Kidney (tissue), 14 donors: ENCODE measurements around the gene STK11. TPM values are rescaled to one million over a fixed set of nuclear protein-coding genes. Genes with fewer than 3 reads are reported as not detected.

Experiments used
- DNase-seq, 5 donors: peaks; one replicate each; pipeline ENCODE4 v3.0.0-alpha.2; 2013 to 2020
- FAIRE-seq: peaks from 2 replicates; lab custom pipeline; 2012; peaks lifted over from hg19 to GRCh38; lab: Jason Lieb, UNC
- H3K27ac ChIP-seq, 2 donors: one replicate each; pipeline ENCODE4 v1.7.0; 2013; ENCODE audit warnings: low read depth in 2 of 2, low read length in 2 of 2, inconsistent platforms in 1 of 2
- H3K27me3 ChIP-seq: one replicate; pipeline ENCODE4 v1.7.1; 2013; ENCODE audit warnings: low read length, inconsistent platforms; ENCODE audit not compliant: control insufficient read depth, insufficient read depth
- H3K36me3 ChIP-seq, 3 donors: one replicate each; pipeline versions ENCODE4 v1.7.0 to v1.7.1; 2013; ENCODE audit warnings: low read length in 3 of 3, control low read depth in 1 of 3, inconsistent platforms in 1 of 3; ENCODE audit not compliant: insufficient read depth in 3 of 3, control insufficient read depth in 2 of 3
- H3K4me1 ChIP-seq, 3 donors: one replicate each; pipeline versions ENCODE4 v1.7.0 to v1.7.1; 2013; ENCODE audit warnings: low read length in 3 of 3, inconsistent platforms in 1 of 3, low read depth in 1 of 3; ENCODE audit not compliant: control insufficient read depth in 2 of 3, insufficient read depth in 2 of 3
- H3K4me3 ChIP-seq, 3 donors: one replicate each; pipeline versions ENCODE4 v1.7.0 to v1.8.1; 2013; ENCODE audit warnings: low read length in 3 of 3, control low read depth in 1 of 3, inconsistent platforms in 1 of 3
- H3K9ac ChIP-seq, 3 donors: one replicate each; pipeline versions ENCODE4 v1.7.0 to v1.7.1; 2013; ENCODE audit warnings: low read length in 3 of 3, control low read depth in 1 of 3, inconsistent platforms in 1 of 3
- H3K9me3 ChIP-seq, 3 donors: one replicate each; pipeline versions ENCODE4 v1.7.0 to v1.7.1; 2013; ENCODE audit warnings: low read length in 3 of 3, control low read depth in 1 of 3, inconsistent platforms in 1 of 3; ENCODE audit not compliant: control insufficient read depth in 2 of 3, insufficient read depth in 1 of 3
- intact Hi-C: fragments of 100-400 bp; cut with DNase I; formaldehyde crosslinking; loops from one replicate; pipeline ENCODE4 v1.11.1; 2022
- polyA plus RNA-seq: library from polyadenylated mRNA; stranded (reverse); fragments of 350-450 nt; fragmentation: Illumina TruSeq; extraction: RNeasy Lipid Tissue Mini Kit (QIAGEN cat#74804); gene quantifications from one replicate; pipeline ENCODE4 v1.2.3, GENCODE V29; 2014; ENCODE audit warnings: low read depth, low replicate concordance; ENCODE audit not compliant: insufficient read depth
- total RNA-seq: library from RNA; stranded (reverse); fragmentation: NEBNext Ultra II Directional; extraction: Animal tissue kit (Norgen Biotek cat#: 25700); gene quantifications from one replicate; pipeline ENCODE4 v1.2.1, GENCODE V29; 2021
- TF ChIP-seq, protein P1 (sequence below): IDR thresholded peaks from 3 replicates; pipeline ENCODE4 v1.5.1; 2012; ENCODE audit warnings: mild to moderate bottlenecking, moderate library complexity, borderline replicate concordance; ENCODE audit not compliant: insufficient read depth; ENCODE audit errors: extremely low read depth
- donor health status: control.
- donor health status: control.
- donor health status: control.
- donor health status: control.
- donor health status: control.
- donor health status: DM: yes; HTN: yes; CAD: no.
- donor health status: Normal renal cell carcinoma (clear cell type).

STK11 gene
- total and polyA plus RNA-seq, 2 donors from 2014 or later: 40.7 to 57.7 TPM

GRCh38 chr19:1224047-1224825 lies 18.7 kb downstream of the STK11 start:
- intact Hi-C loops: no loop called here

GRCh38 chr19:1224847-1225246 lies 19.3 kb downstream of the STK11 start:
- Histone ChIP-seq H3K27me3 (no peaks in the 10 kb centered on the region), H3K4me3 (no peak overlapping the region), H3K9ac (no peak overlapping the region), H3K27ac (no peak overlapping the region), H3K9me3 (no peaks in the 10 kb centered on the region), H3K4me1 (no peaks in the 10 kb centered on the region), H3K36me3 (peaks cover 0 to 10% (median 0%) of the 10 kb centered on the region in 3 donors)
- intact Hi-C loops: no loop called here
- DNase-seq (no peak), FAIRE-seq (no peak)
- TF ChIP-seq, protein P1, sequence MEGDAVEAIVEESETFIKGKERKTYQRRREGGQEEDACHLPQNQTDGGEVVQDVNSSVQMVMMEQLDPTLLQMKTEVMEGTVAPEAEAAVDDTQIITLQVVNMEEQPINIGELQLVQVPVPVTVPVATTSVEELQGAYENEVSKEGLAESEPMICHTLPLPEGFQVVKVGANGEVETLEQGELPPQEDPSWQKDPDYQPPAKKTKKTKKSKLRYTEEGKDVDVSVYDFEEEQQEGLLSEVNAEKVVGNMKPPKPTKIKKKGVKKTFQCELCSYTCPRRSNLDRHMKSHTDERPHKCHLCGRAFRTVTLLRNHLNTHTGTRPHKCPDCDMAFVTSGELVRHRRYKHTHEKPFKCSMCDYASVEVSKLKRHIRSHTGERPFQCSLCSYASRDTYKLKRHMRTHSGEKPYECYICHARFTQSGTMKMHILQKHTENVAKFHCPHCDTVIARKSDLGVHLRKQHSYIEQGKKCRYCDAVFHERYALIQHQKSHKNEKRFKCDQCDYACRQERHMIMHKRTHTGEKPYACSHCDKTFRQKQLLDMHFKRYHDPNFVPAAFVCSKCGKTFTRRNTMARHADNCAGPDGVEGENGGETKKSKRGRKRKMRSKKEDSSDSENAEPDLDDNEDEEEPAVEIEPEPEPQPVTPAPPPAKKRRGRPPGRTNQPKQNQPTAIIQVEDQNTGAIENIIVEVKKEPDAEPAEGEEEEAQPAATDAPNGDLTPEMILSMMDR: no peak

More at GRCh38 chr19:1224047-1224825, 18.7 kb downstream of the STK11 start:
- Histone ChIP-seq H3K9ac (no peak overlapping the region), H3K4me3 (no peak overlapping the region), H3K27me3 (no peaks in the 10 kb centered on the region), H3K36me3 (peaks cover 0 to 10% (median 0%) of the 10 kb centered on the region in 3 donors), H3K27ac (no peak overlapping the region), H3K4me1 (no peaks in the 10 kb centered on the region), H3K9me3 (no peaks in the 10 kb centered on the region)
- TF ChIP-seq, protein P1: no peak
- DNase-seq (no peak), FAIRE-seq (no peak)

DNA sequence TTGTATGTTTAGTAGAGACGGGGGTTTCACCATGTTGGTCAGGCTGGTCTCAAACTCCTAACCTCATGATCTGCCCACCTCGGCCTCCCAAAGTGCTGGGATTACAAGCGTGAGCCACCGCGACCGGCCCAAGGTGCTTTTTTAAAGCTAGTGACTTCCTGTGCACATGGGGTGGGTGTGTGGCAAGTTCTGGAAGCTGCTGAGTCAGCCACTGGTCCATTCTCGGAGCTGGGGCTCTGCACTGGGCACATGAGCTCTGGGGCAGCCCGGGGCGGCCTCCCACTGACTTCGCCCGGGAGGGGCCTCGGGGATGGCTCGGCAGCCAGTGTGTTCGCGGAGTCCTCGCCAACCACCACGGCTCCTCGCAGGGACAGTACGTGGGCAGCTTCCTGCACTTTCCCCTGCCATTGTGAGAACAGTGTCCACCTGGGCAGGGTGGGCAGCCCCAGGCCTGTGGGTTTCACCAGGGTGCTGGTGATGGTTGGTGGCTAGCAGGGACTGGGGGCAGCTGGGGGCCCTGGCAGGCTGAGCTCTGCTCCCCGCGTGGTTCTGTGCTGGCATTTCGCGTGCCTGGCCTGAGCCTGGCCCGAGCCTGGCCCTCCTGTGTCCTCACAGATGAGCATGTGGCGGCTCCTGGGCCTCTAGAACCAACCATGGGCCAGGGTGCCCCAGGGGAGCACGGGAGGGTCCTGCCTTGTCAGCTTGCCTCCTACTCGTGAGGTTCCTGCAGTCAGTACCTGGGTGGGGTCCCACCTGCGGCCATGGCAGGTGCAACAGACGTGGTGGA lies 20.1 kb downstream of the STK11 start:
- TF ChIP-seq, protein P1: no peak
- H3K4me1 ChIP-seq: no peaks in the 10 kb centered on the region
- H3K27me3 ChIP-seq: no peaks in the 10 kb centered on the region
- no peak for FAIRE-seq
- H3K9ac ChIP-seq: no peak overlapping the region
- H3K4me3 ChIP-seq: no peak overlapping the region
- DNase-seq: no peak
- H3K9me3 ChIP-seq: no peaks in the 10 kb centered on the region
- intact Hi-C loops: no loop called here
- no peak overlapping the region for H3K27ac ChIP-seq
- H3K36me3 ChIP-seq: peaks cover 0 to 5% (median 0%) of the 10 kb centered on the region in 3 donors
